HG03280 (cell line): ENCODE measurements around the gene DYNLRB1.

Experiments
- ATAC-seq: cut with Tn5 transposase; IDR thresholded peaks from one replicate; pipeline ENCODE4 v1.9.1; 2021; ENCODE audit warnings: mild to moderate bottlenecking, moderate library complexity; ENCODE audit not compliant: unreplicated experiment

DYNLRB1 gene

GRCh38 chr20:34552569-34552968 is 36.3 kb downstream of the DYNLRB1 start:
- no peak for ATAC-seq

- ATAC-seq, result no peak
These were observed 37.2 kb downstream of the DYNLRB1 start for GRCh38 chr20:34553366-34553867.

- no peak for ATAC-seq
These were observed 41.7 kb downstream of the DYNLRB1 start for GRCh38 chr20:34557936-34558319.

- ATAC-seq, result peak; percentile 66
These were observed 42.3 kb downstream of the DYNLRB1 start, which contains the start of gene MAP1LC3A for GRCh38 chr20:34558320-34559218. Gene MAP1LC3A (plus strand): TSS chr20:34558718. CDS start chr20:34558869, 151 bp downstream.

GRCh38 chr20:34559311-34560140 is 43.3 kb downstream of the DYNLRB1 start:
- ATAC-seq, result no peak

GRCh38 chr20:34560141-34560523 is 43.9 kb downstream of the DYNLRB1 start:
- ATAC-seq, result no peak

- ATAC-seq, result no peak
These were observed 44.4 kb downstream of the DYNLRB1 start for GRCh38 chr20:34560614-34561013.

- no peak for ATAC-seq
These were observed 45.4 kb downstream of the DYNLRB1 start for GRCh38 chr20:34561661-34562060.

GRCh38 chr20:34562641-34563040 is 46.4 kb downstream of the DYNLRB1 start:
- no peak for ATAC-seq

- no peak for ATAC-seq
These were observed 48.6 kb downstream of the DYNLRB1 start for GRCh38 chr20:34564833-34565232.

GRCh38 chr20:34566978-34567891 is 51.0 kb downstream of the DYNLRB1 start:
- ATAC-seq, result no peak

- ATAC-seq, result no peak
These were observed 52.0 kb downstream of the DYNLRB1 start for GRCh38 chr20:34567892-34568865.

GRCh38 chr20:34569598-34569997 is 53.4 kb downstream of the DYNLRB1 start:
- no peak for ATAC-seq

- ATAC-seq, result no peak
These were observed 54.7 kb downstream of the DYNLRB1 start for GRCh38 chr20:34570859-34571306.

- ATAC-seq, result no peak
These were observed 55.5 kb downstream of the DYNLRB1 start for GRCh38 chr20:34571753-34572152.

- no peak for ATAC-seq
These were observed 57.5 kb downstream of the DYNLRB1 start for GRCh38 chr20:34573541-34574300.

- ATAC-seq, result no peak
These were observed 58.2 kb downstream of the DYNLRB1 start for GRCh38 chr20:34574426-34574825.

GRCh38 chr20:34574861-34575260 is 58.6 kb downstream of the DYNLRB1 start:
- ATAC-seq, result no peak

GRCh38 chr20:34575271-34575670 is 59.0 kb downstream of the DYNLRB1 start:
- ATAC-seq, result no peak
